DMS79 treated with DMSO at 0.1 percent for 48 hours (cell line): ENCODE results near the gene B4GALT2.

Experiments used
- DNase-seq: peaks from one replicate; lab custom pipeline; 2025; lab: John Stamatoyannopoulos, UW

B4GALT2 gene

GRCh38 chr1:44029911-44030604 is 51.0 kb downstream of the B4GALT2 start:
- peak; percentile 92 for DNase-seq

- DNase-seq, result no peak
Observed at GRCh38 chr1:44030605-44031251, 51.7 kb downstream of the B4GALT2 start.

- peak; percentile 19 for DNase-seq
Observed at GRCh38 chr1:44031252-44032169, 52.5 kb downstream of the B4GALT2 start, which contains the start of gene SLC6A9. SLC6A9 (minus strand) TSS chr1:44031462; CDS start chr1:44024277, 7,185 bp downstream.

- no peak for DNase-seq
Observed at GRCh38 chr1:44032170-44032790, 53.3 kb downstream of the B4GALT2 start.

- no peak for DNase-seq
Observed at GRCh38 chr1:44033041-44033575, 54.1 kb downstream of the B4GALT2 start.

- no peak for DNase-seq
Observed at GRCh38 chr1:44033756-44034155, 54.7 kb downstream of the B4GALT2 start.

- DNase-seq, result no peak
Observed at GRCh38 chr1:44034423-44034822, 55.4 kb downstream of the B4GALT2 start.

- no peak for DNase-seq
Observed at GRCh38 chr1:44034976-44035716, 56.1 kb downstream of the B4GALT2 start.

GRCh38 chr1:44035726-44036408 is 56.9 kb downstream of the B4GALT2 start:
- no peak for DNase-seq

GRCh38 chr1:44036409-44037139 is 57.6 kb downstream of the B4GALT2 start:
- peak; percentile 87 for DNase-seq

- no peak for DNase-seq
Observed at GRCh38 chr1:44037154-44037553, 58.1 kb downstream of the B4GALT2 start.

GRCh38 chr1:44038876-44039657 is 60.1 kb downstream of the B4GALT2 start:
- no peak for DNase-seq

- no peak for DNase-seq
Observed at GRCh38 chr1:44040418-44040817, 61.4 kb downstream of the B4GALT2 start.
